PFSK-1 (cell line): ENCODE measurements around the gene FGF14.

Experiments
- FOXP2 ChIP-seq: optimal IDR thresholded peaks from 2 replicates; pipeline ENCODE3; 2011; ENCODE audit warnings: borderline replicate concordance, control low read depth, inconsistent platforms; ENCODE audit not compliant: insufficient read depth; ENCODE audit errors: extremely low read length, extremely low read depth
- POLR2AphosphoS5 ChIP-seq: IDR thresholded peaks from 2 replicates; pipeline ENCODE4 v1.6.1; 2012; ENCODE audit warnings: low read depth, mild to moderate bottlenecking, control low read depth, low read length, moderate library complexity
- REST ChIP-seq, 2 experiments: IDR thresholded peaks; 2 replicates each; pipeline versions ENCODE4 v1.6.1 to v1.8.0; 2011 to 2012; ENCODE audit warnings: low read depth in 2 of 2, low read length in 2 of 2, control low read depth in 1 of 2, inconsistent platforms in 1 of 2, mild to moderate bottlenecking in 1 of 2, moderate library complexity in 1 of 2; ENCODE audit not compliant: insufficient read depth in 1 of 2
- SIN3A ChIP-seq: IDR thresholded peaks from 2 replicates; pipeline ENCODE4 v1.6.1; 2012; ENCODE audit warnings: mild to moderate bottlenecking, low read length, moderate library complexity, borderline replicate concordance; ENCODE audit not compliant: insufficient read depth
- TAF1 ChIP-seq: IDR thresholded peaks from 2 replicates; pipeline ENCODE4 v1.6.1; 2012; ENCODE audit warnings: low read length, control low read depth, borderline replicate concordance; ENCODE audit not compliant: insufficient read depth

Gene FGF14

GRCh38 chr13:102177431-102177830, 224.4 kb downstream of the FGF14 start:
- TF ChIP-seq FOXP2 = no peak
- TF ChIP-seq REST (IDR thresholded peaks at IDR 0.05; ENCODE audit: insufficient read depth in 1 of 2, low read depth in 2 of 2, low read length in 2 of 2) = no peak
- TF ChIP-seq TAF1 = no peak
- no peak for TF ChIP-seq SIN3A
- no peak for TF ChIP-seq POLR2AphosphoS5

GRCh38 chr13:102176846-102177245, 225.0 kb downstream of the FGF14 start:
- TF ChIP-seq FOXP2 (no peak), POLR2AphosphoS5 (no peak), SIN3A (no peak), TAF1 (no peak), REST (IDR thresholded peaks at IDR 0.05; ENCODE audit: insufficient read depth in 1 of 2, low read depth in 2 of 2, low read length in 2 of 2) (no peak)

GRCh38 chr13:102172406-102172805, 229.4 kb downstream of the FGF14 start:
- no peak for TF ChIP-seq FOXP2
- TF ChIP-seq REST (IDR thresholded peaks at IDR 0.05; ENCODE audit: insufficient read depth in 1 of 2, low read depth in 2 of 2, low read length in 2 of 2) = no peak
- no peak for TF ChIP-seq SIN3A
- no peak for TF ChIP-seq POLR2AphosphoS5
- TF ChIP-seq TAF1 = no peak

GRCh38 chr13:102170305-102170704, 231.5 kb downstream of the FGF14 start:
- TF ChIP-seq SIN3A (no peak), TAF1 (no peak), REST (IDR thresholded peaks at IDR 0.05; ENCODE audit: insufficient read depth in 1 of 2, low read depth in 2 of 2, low read length in 2 of 2) (no peak), FOXP2 (no peak), POLR2AphosphoS5 (no peak)
